Breast epithelium (tissue), 4 donors: ENCODE data around the gene MAT2A. TPM values are rescaled to one million over a fixed set of nuclear protein-coding genes. Genes with fewer than 3 reads are reported as not detected.
"Not testable (repeated sequence)": the region's sequence is repeated elsewhere in the genome, so short reads cannot be mapped to it uniquely, and the experiment has no call there.

ENCODE experiments used
- DNase-seq, 2 donors: peaks; one replicate each; pipeline ENCODE4 v3.0.0-alpha.2; 2019; ENCODE audit warnings: low spot score in 2 of 2
- H3K27ac ChIP-seq, 2 donors: fragments of 200-600 bp; sonication (generic) in 1 of 2; one replicate each; pipeline ENCODE4 v1.5.1; 2016 to 2019; ENCODE audit warnings: mild to moderate bottlenecking in 1 of 2
- H3K27me3 ChIP-seq, 2 donors: fragments of 200-600 bp; sonication (generic) in 1 of 2; one replicate each; pipeline versions ENCODE4 v1.5.1 to v1.6.0; 2017 to 2019; ENCODE audit warnings: control low read depth in 1 of 2, mild to moderate bottlenecking in 1 of 2
- H3K36me3 ChIP-seq: fragments of 200-600 bp; one replicate; pipeline ENCODE4 v1.5.1; 2019
- H3K4me1 ChIP-seq, 2 donors: fragments of 200-600 bp; sonication (generic); one replicate each; pipeline ENCODE4 v1.5.1; 2016 to 2019; ENCODE audit warnings: control low read depth in 1 of 2
- H3K4me3 ChIP-seq, 3 donors: fragments of 200-600 bp; sonication (generic); 1 replicate in 2 of 3; 2 replicates in 1 of 3; pipeline ENCODE4 v1.5.1; 2016 to 2019; ENCODE audit warnings: mild to moderate bottlenecking in 3 of 3, moderate library complexity in 2 of 3
- H3K9me3 ChIP-seq, 2 donors: fragments of 200-600 bp; sonication (generic) in 1 of 2; one replicate each; pipeline ENCODE4 v1.5.1; 2016 to 2019; ENCODE audit warnings: control low read depth in 1 of 2
- CTCF ChIP-seq, 3 donors: fragments of 450-650 bp; IDR thresholded peaks; one replicate each; pipeline ENCODE4 v1.5.1; 2016 to 2017; ENCODE audit warnings: antibody characterized with exemption in 3 of 3, mild to moderate bottlenecking in 3 of 3, moderate library complexity in 3 of 3
- POLR2A ChIP-seq: fragments of 450-650 bp; IDR thresholded peaks from one replicate; pipeline ENCODE4 v1.6.1; 2016; ENCODE audit warnings: antibody characterized with exemption, mild to moderate bottlenecking, moderate library complexity
- POLR2AphosphoS5 ChIP-seq, 3 donors: sonication (generic); formaldehyde crosslinking; IDR thresholded peaks; one replicate each; pipeline ENCODE4 v1.6.1; 2017; ENCODE audit warnings: antibody characterized with exemption in 3 of 3
- intact Hi-C: fragments of 100-400 bp; cut with DNase I; formaldehyde crosslinking; loops from one replicate; pipeline ENCODE4 v1.15.1; 2023; ENCODE audit warnings: low total_unique reads
- total RNA-seq, 3 donors: library from RNA; depleted of rRNA; stranded (reverse); fragments of >200 nt; gene quantifications; one replicate each; pipeline ENCODE4 v1.1.0, GENCODE V29; 2016

The MAT2A gene
- total RNA-seq, 3 donors from 2014 or later: 180 to 263 (median 236) TPM

- H3K27ac ChIP-seq: peak overlapping the region in 1 of 2 donors; percentile 51
- no peaks in the 10 kb centered on the region for H3K36me3 ChIP-seq
- peaks cover 0 to 16% of the 10 kb centered on the region in 2 donors for H3K4me1 ChIP-seq
- TF ChIP-seq CTCF (IDR thresholded peaks at IDR 0.05) (no peak), POLR2A (no peak)
- H3K9me3 ChIP-seq: no peaks in the 10 kb centered on the region
- no peaks in the 10 kb centered on the region for H3K27me3 ChIP-seq
- intact Hi-C loops: no loop called here
- DNase-seq: no peak
- H3K4me3 ChIP-seq: no peak overlapping the region
These were observed 3.8 kb downstream of the MAT2A start for GRCh38 chr2:85542777-85543176.

- H3K36me3 ChIP-seq, intact Hi-C loops, H3K27ac ChIP-seq: not testable (repeated sequence)
These were observed 5.3 kb downstream of the MAT2A start for GRCh38 chr2:85544254-85544691.

GRCh38 chr2:85544915-85545779 lies 6.2 kb downstream of the MAT2A start:
- H3K9me3 ChIP-seq, H3K4me3 ChIP-seq, H3K27me3 ChIP-seq, DNase-seq, H3K36me3 ChIP-seq, H3K27ac ChIP-seq, intact Hi-C loops: not testable (repeated sequence)
- peaks cover 0 to 16% of the 10 kb centered on the region in 2 donors for H3K4me1 ChIP-seq

More at GRCh38 chr2:85544254-85544691, 5.3 kb downstream of the MAT2A start:
- not testable (repeated sequence) for H3K9me3 ChIP-seq, H3K27me3 ChIP-seq, DNase-seq, H3K4me3 ChIP-seq
- peaks cover 0 to 16% of the 10 kb centered on the region in 2 donors for H3K4me1 ChIP-seq

GRCh38 chr2:85545780-85546240 lies 6.8 kb downstream of the MAT2A start:
- Histone ChIP-seq H3K4me3 (no peak overlapping the region), H3K4me1 (peaks cover 0 to 12% of the 10 kb centered on the region in 2 donors), H3K27ac (no peak overlapping the region), H3K9me3 (no peaks in the 10 kb centered on the region), H3K27me3 (no peaks in the 10 kb centered on the region), H3K36me3 (no peaks in the 10 kb centered on the region)
- intact Hi-C loops: no loop called here
- TF ChIP-seq CTCF (IDR thresholded peaks at IDR 0.05) (no peak), POLR2A (no peak), POLR2AphosphoS5 (IDR thresholded peaks at IDR 0.05) (no peak)
- no peak for DNase-seq

- Histone ChIP-seq H3K36me3 (no peaks in the 10 kb centered on the region), H3K9me3 (no peaks in the 10 kb centered on the region), H3K27ac (no peak overlapping the region), H3K4me1 (no peaks in the 10 kb centered on the region), H3K4me3 (no peak overlapping the region), H3K27me3 (no peaks in the 10 kb centered on the region)
- no peak for TF ChIP-seq POLR2A
- no peak for TF ChIP-seq CTCF (IDR thresholded peaks at IDR 0.05)
- TF ChIP-seq POLR2AphosphoS5 (IDR thresholded peaks at IDR 0.05): no peak
- no peak for DNase-seq
- intact Hi-C loops: no loop called here
These were observed 8.3 kb downstream of the MAT2A start for GRCh38 chr2:85547089-85547858.
